ENCODE results near the gene APBB2.

GRCh38 chr4:41258783-41259182 is 44.4 kb upstream of the APBB2 start:
- TF ChIP-seq GATA2 (IDR thresholded peaks at IDR 0.05; ENCODE audit: low read depth, low read length), result no peak
- TF ChIP-seq GATA3 (IDR thresholded peaks at IDR 0.05; ENCODE audit: low read depth, low read length), result no peak
